GM23338 (cell line): ENCODE data around the gene IMMP2L. TPM values are rescaled to one million over a fixed set of nuclear protein-coding genes. Genes with fewer than 3 reads are reported as not detected.

Source experiments
- ATAC-seq: fragments of 200-7000 bp; cut with Tn5 transposase; 3 replicates; pipeline ENCODE4 v1.9.1; 2020
- DNase-seq: peaks from one replicate; pipeline ENCODE4 v3.0.0-alpha.2; 2015; ENCODE audit warnings: low spot score
- H2AFZ ChIP-seq: fragments of 200-600 bp; sonication (generic); 2 replicates; pipeline ENCODE4 v1.8.0; 2016; ENCODE audit warnings: antibody characterized with exemption, mild to moderate bottlenecking, moderate library complexity
- H3F3A ChIP-seq: fragments of 200-600 bp; sonication (generic); replicated peaks from 2 replicates; pipeline ENCODE4 v1.8.0; 2017; ENCODE audit warnings: antibody characterized with exemption, mixed run types, low read depth
- H3K27ac ChIP-seq: fragments of 200-600 bp; sonication (generic); 2 replicates; pipeline ENCODE4 v1.6.1; 2016; ENCODE audit warnings: low read depth
- H3K27me3 ChIP-seq: fragments of 200-600 bp; sonication (generic); 2 replicates; pipeline ENCODE4 v1.8.0; 2016; ENCODE audit warnings: mild to moderate bottlenecking, mixed run types, moderate library complexity; ENCODE audit not compliant: insufficient read depth
- H3K36me3 ChIP-seq: fragments of 200-600 bp; sonication (generic); 2 replicates; pipeline ENCODE4 v1.8.0; 2016; ENCODE audit warnings: mild to moderate bottlenecking; ENCODE audit not compliant: insufficient read depth
- H3K4me1 ChIP-seq: fragments of 200-600 bp; sonication (generic); 2 replicates; pipeline ENCODE4 v1.8.0; 2016; ENCODE audit warnings: mild to moderate bottlenecking, moderate library complexity; ENCODE audit not compliant: insufficient read depth
- H3K4me2 ChIP-seq: fragments of 200-600 bp; sonication (generic); 2 replicates; pipeline ENCODE4 v1.7.1; 2017; ENCODE audit warnings: mixed run types
- H3K4me3 ChIP-seq: fragments of 200-600 bp; sonication (generic); 2 replicates; pipeline ENCODE4 v1.6.1; 2016; ENCODE audit warnings: mixed run types
- H3K79me2 ChIP-seq: fragments of 200-600 bp; sonication (generic); replicated peaks from 2 replicates; pipeline ENCODE4 v1.8.0; 2017; ENCODE audit warnings: mild to moderate bottlenecking; ENCODE audit not compliant: insufficient read depth
- H3K9me2 ChIP-seq: fragments of 200-600 bp; sonication (generic); 2 replicates; pipeline ENCODE4 v1.8.0; 2017; ENCODE audit not compliant: insufficient read depth
- H4K20me1 ChIP-seq: fragments of 200-600 bp; sonication (generic); replicated peaks from 2 replicates; pipeline ENCODE4 v1.8.0; 2017; ENCODE audit warnings: mild to moderate bottlenecking; ENCODE audit not compliant: insufficient read depth
- H3K27ac Mint-ChIP-seq: 2 replicates; pipeline ENCODE4 v1.8.0; 2020; ENCODE audit warnings: inconsistent platforms, mild to moderate bottlenecking, moderate library complexity, mixed read lengths
- H3K27me3 Mint-ChIP-seq: 3 replicates; pipeline ENCODE4 v1.8.0; 2022; ENCODE audit warnings: low read depth, mild to moderate bottlenecking, moderate library complexity, mixed read lengths, inconsistent platforms; ENCODE audit not compliant: insufficient read depth, poor library complexity
- H3K36me3 Mint-ChIP-seq: 3 replicates; pipeline ENCODE4 v1.8.0; 2021; ENCODE audit warnings: low read depth, mild to moderate bottlenecking, inconsistent platforms, moderate library complexity, mixed read lengths
- H3K4me1 Mint-ChIP-seq: 3 replicates; pipeline ENCODE4 v1.8.0; 2020; ENCODE audit warnings: mild to moderate bottlenecking, inconsistent platforms, mixed read lengths
- H3K4me3 Mint-ChIP-seq: 3 replicates; pipeline ENCODE4 v1.8.0; 2021; ENCODE audit warnings: moderate library complexity, mild to moderate bottlenecking, inconsistent platforms, mixed read lengths
- H3K9me3 Mint-ChIP-seq: 3 replicates; pipeline ENCODE4 v1.8.0; 2020; ENCODE audit warnings: moderate library complexity, mild to moderate bottlenecking, inconsistent platforms, mixed read lengths
- CREB1 ChIP-seq: fragments of 250-450 bp; sonication (Bioruptor Pico); IDR thresholded peaks from 2 replicates; pipeline ENCODE4 v1.5.0; 2020; ENCODE audit warnings: low read depth, mild to moderate bottlenecking, moderate library complexity
- CTCF ChIP-seq, 2 experiments: fragments of 200-600 bp in 1 of 2; sonication (generic) in 1 of 2; conservative IDR thresholded peaks; 2 replicates each; pipeline versions ENCODE4 v1.5.1 to v1.6.1; 2016 to 2017; ENCODE audit warnings: antibody characterized with exemption in 2 of 2, low read depth in 2 of 2, mild to moderate bottlenecking in 2 of 2, moderate library complexity in 1 of 2
- ETS1 ChIP-seq: IDR thresholded peaks from 2 replicates; pipeline ENCODE4 v1.6.1; 2016; ENCODE audit warnings: antibody characterized with exemption
- EZH2 ChIP-seq: fragments of 200-600 bp; sonication (generic); IDR thresholded peaks from one replicate; pipeline ENCODE4 v1.8.0; 2017; ENCODE audit warnings: antibody characterized with exemption, mild to moderate bottlenecking, low read depth; ENCODE audit not compliant: unreplicated experiment
- EZH2phosphoT487 ChIP-seq: fragments of 200-600 bp; sonication (generic); IDR thresholded peaks from one replicate; pipeline ENCODE4 v1.8.1; 2018; ENCODE audit warnings: antibody characterized with exemption; ENCODE audit not compliant: unreplicated experiment
- JUNB ChIP-seq: IDR thresholded peaks from one replicate; pipeline ENCODE4 v1.6.1; 2016; ENCODE audit warnings: antibody characterized with exemption; ENCODE audit not compliant: unreplicated experiment
- NANOG ChIP-seq: IDR thresholded peaks from 2 replicates; pipeline ENCODE4 v1.6.1; 2016; ENCODE audit warnings: antibody characterized with exemption, borderline replicate concordance
- POLR2AphosphoS5 ChIP-seq: IDR thresholded peaks from 2 replicates; pipeline ENCODE4 v1.6.1; 2016; ENCODE audit warnings: antibody characterized with exemption, low read depth
- STAT1 ChIP-seq: IDR thresholded peaks from one replicate; pipeline ENCODE4 v1.6.1; 2016; ENCODE audit warnings: antibody characterized with exemption; ENCODE audit not compliant: unreplicated experiment
- ZNF114 ChIP-seq: fragments of 250-450 bp; sonication (Bioruptor Pico); IDR thresholded peaks from 2 replicates; pipeline ENCODE4 v1.5.0; 2020; ENCODE audit warnings: mild to moderate bottlenecking, moderate library complexity
- ZNF331 ChIP-seq: fragments of 250-450 bp; sonication (Bioruptor Pico); IDR thresholded peaks from 2 replicates; pipeline ENCODE4 v1.5.0; 2020; ENCODE audit warnings: low read depth, mild to moderate bottlenecking, moderate library complexity
- polyA plus RNA-seq: library from polyadenylated mRNA; unstranded; fragments of >200 nt; fragmentation: Nextera tagmentation; extraction: Ambion mirVana; gene quantifications from 2 replicates; pipeline ENCODE4 v1.2.1, GENCODE V29; 2016
- total RNA-seq: library from RNA; depleted of rRNA; stranded (reverse); fragments of >200 nt; shearing (Covaris generic); gene quantifications from 2 replicates; pipeline ENCODE4 v1.2.3, GENCODE V29; 2014
- TF ChIP-seq, protein P1 (sequence below): fragments of 250-450 bp; sonication (Bioruptor Pico); IDR thresholded peaks from 2 replicates; pipeline ENCODE4 v1.5.0; 2020; ENCODE audit warnings: mild to moderate bottlenecking, moderate library complexity
- TF ChIP-seq, protein P2 (sequence below): IDR thresholded peaks from one replicate; pipeline ENCODE4 v1.6.1; 2018; ENCODE audit warnings: antibody characterized with exemption; ENCODE audit not compliant: unreplicated experiment

Gene IMMP2L
- total and polyA plus RNA-seq, 2 experiments from 2014 or later = 7.3 to 14.0 TPM

GRCh38 chr7:111320133-111320532, 242.2 kb downstream of the IMMP2L start:
- Histone ChIP-seq H3K79me2 (no peaks in the 10 kb centered on the region), H3K4me2 (no peak overlapping the region), H3K27me3 (no peaks in the 10 kb centered on the region), H3K27ac (no peak overlapping the region), H3K4me3 (no peak overlapping the region), H3K4me1 (no peaks in the 10 kb centered on the region), H3F3A (no peaks in the 10 kb centered on the region), H4K20me1 (no peaks in the 10 kb centered on the region), H3K36me3 (no peaks in the 10 kb centered on the region), H2AFZ (no peak overlapping the region), H3K9me2 (no peaks in the 10 kb centered on the region)
- DNase-seq (no peak), ATAC-seq (no peak)
- Mint-ChIP-seq H3K27ac (no peak overlapping the region), H3K36me3 (peaks cover 3% of the 10 kb centered on the region; the same call in 2 of the 3 replicates), H3K4me1 (peaks cover 11% of the 10 kb centered on the region), H3K27me3 (no peaks in the 10 kb centered on the region), H3K9me3 (peaks cover 6% of the 10 kb centered on the region; the same call in 1 of the 3 replicates), H3K4me3 (no peak overlapping the region)
- no peak for TF ChIP-seq POLR2AphosphoS5
- TF ChIP-seq ZNF331 (CRISPR knock-in tag) = no peak
- TF ChIP-seq, protein P1, sequence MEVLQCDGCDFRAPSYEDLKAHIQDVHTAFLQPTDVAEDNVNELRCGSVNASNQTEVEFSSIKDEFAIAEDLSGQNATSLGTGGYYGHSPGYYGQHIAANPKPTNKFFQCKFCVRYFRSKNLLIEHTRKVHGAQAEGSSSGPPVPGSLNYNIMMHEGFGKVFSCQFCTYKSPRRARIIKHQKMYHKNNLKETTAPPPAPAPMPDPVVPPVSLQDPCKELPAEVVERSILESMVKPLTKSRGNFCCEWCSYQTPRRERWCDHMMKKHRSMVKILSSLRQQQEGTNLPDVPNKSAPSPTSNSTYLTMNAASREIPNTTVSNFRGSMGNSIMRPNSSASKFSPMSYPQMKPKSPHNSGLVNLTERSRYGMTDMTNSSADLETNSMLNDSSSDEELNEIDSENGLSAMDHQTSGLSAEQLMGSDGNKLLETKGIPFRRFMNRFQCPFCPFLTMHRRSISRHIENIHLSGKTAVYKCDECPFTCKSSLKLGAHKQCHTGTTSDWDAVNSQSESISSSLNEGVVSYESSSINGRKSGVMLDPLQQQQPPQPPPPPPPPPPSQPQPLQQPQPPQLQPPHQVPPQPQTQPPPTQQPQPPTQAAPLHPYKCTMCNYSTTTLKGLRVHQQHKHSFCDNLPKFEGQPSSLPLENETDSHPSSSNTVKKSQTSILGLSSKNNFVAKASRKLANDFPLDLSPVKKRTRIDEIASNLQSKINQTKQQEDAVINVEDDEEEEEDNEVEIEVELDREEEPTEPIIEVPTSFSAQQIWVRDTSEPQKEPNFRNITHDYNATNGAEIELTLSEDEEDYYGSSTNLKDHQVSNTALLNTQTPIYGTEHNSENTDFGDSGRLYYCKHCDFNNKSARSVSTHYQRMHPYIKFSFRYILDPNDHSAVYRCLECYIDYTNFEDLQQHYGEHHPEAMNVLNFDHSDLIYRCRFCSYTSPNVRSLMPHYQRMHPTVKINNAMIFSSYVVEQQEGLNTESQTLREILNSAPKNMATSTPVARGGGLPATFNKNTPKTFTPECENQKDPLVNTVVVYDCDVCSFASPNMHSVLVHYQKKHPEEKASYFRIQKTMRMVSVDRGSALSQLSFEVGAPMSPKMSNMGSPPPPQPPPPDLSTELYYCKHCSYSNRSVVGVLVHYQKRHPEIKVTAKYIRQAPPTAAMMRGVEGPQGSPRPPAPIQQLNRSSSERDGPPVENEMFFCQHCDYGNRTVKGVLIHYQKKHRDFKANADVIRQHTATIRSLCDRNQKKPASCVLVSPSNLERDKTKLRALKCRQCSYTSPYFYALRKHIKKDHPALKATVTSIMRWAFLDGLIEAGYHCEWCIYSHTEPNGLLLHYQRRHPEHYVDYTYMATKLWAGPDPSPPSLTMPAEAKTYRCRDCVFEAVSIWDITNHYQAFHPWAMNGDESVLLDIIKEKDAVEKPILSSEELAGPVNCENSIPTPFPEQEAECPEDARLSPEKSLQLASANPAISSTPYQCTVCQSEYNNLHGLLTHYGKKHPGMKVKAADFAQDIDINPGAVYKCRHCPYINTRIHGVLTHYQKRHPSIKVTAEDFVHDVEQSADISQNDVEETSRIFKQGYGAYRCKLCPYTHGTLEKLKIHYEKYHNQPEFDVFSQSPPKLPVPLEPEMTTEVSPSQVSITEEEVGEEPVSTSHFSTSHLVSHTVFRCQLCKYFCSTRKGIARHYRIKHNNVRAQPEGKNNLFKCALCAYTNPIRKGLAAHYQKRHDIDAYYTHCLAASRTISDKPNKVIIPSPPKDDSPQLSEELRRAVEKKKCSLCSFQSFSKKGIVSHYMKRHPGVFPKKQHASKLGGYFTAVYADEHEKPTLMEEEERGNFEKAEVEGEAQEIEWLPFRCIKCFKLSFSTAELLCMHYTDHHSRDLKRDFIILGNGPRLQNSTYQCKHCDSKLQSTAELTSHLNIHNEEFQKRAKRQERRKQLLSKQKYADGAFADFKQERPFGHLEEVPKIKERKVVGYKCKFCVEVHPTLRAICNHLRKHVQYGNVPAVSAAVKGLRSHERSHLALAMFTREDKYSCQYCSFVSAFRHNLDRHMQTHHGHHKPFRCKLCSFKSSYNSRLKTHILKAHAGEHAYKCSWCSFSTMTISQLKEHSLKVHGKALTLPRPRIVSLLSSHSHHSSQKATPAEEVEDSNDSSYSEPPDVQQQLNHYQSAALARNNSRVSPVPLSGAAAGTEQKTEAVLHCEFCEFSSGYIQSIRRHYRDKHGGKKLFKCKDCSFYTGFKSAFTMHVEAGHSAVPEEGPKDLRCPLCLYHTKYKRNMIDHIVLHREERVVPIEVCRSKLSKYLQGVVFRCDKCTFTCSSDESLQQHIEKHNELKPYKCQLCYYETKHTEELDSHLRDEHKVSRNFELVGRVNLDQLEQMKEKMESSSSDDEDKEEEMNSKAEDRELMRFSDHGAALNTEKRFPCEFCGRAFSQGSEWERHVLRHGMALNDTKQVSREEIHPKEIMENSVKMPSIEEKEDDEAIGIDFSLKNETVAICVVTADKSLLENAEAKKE (CRISPR knock-in tag) = no peak
- TF ChIP-seq CTCF (conservative IDR thresholded peaks at IDR 0.05; ENCODE audit: low read depth in 2 of 2) = no peak
- no peak for TF ChIP-seq EZH2phosphoT487
- TF ChIP-seq NANOG = no peak
- TF ChIP-seq JUNB = no peak
- no peak for TF ChIP-seq CREB1 (CRISPR knock-in tag)
- TF ChIP-seq STAT1 = no peak
- TF ChIP-seq, protein P2, sequence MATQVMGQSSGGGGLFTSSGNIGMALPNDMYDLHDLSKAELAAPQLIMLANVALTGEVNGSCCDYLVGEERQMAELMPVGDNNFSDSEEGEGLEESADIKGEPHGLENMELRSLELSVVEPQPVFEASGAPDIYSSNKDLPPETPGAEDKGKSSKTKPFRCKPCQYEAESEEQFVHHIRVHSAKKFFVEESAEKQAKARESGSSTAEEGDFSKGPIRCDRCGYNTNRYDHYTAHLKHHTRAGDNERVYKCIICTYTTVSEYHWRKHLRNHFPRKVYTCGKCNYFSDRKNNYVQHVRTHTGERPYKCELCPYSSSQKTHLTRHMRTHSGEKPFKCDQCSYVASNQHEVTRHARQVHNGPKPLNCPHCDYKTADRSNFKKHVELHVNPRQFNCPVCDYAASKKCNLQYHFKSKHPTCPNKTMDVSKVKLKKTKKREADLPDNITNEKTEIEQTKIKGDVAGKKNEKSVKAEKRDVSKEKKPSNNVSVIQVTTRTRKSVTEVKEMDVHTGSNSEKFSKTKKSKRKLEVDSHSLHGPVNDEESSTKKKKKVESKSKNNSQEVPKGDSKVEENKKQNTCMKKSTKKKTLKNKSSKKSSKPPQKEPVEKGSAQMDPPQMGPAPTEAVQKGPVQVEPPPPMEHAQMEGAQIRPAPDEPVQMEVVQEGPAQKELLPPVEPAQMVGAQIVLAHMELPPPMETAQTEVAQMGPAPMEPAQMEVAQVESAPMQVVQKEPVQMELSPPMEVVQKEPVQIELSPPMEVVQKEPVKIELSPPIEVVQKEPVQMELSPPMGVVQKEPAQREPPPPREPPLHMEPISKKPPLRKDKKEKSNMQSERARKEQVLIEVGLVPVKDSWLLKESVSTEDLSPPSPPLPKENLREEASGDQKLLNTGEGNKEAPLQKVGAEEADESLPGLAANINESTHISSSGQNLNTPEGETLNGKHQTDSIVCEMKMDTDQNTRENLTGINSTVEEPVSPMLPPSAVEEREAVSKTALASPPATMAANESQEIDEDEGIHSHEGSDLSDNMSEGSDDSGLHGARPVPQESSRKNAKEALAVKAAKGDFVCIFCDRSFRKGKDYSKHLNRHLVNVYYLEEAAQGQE = no peak
- TF ChIP-seq EZH2 = no peak
- TF ChIP-seq ETS1 = no peak
- no peak for TF ChIP-seq ZNF114 (CRISPR knock-in tag)
